ENCODE measurements around the gene GRHL1. TPM values are rescaled to one million over a fixed set of nuclear protein-coding genes. Genes with fewer than 3 reads are reported as not detected.

Gene GRHL1
- total and polyA plus RNA-seq, 9 of the 15 experiments (the other 6 are each of a cell fraction or from before 2014, with no cell fraction given): 1.7 to 6.1 (median 4.7) TPM

GRCh38 chr2:9914384-9915065 lies 37.0 kb upstream of the GRHL1 start (continued):
- TF ChIP-seq RREB1 (CRISPR knock-in tag; IDR thresholded peaks at IDR 0.05): no peak
- 0 out of 2 replicates have a peak, but pooled peaks have one; percentile 24 for TF ChIP-seq TCF7 (IDR thresholded peaks at IDR 0.05; ENCODE audit: borderline replicate concordance)
- TF ChIP-seq ZNF77 (CRISPR knock-in tag; IDR thresholded peaks at IDR 0.05): no peak
- TF ChIP-seq RNF2 (IDR thresholded peaks at IDR 0.05): peak; percentile 75
- peak; percentile 97 for TF ChIP-seq L3MBTL2 (IDR thresholded peaks at IDR 0.05)
- TF ChIP-seq SRSF3 (IDR thresholded peaks at IDR 0.05; ENCODE audit: insufficient read depth, low read length): no peak
- no peak for TF ChIP-seq HDAC8 (tag; IDR thresholded peaks at IDR 0.05)
- no peak for TF ChIP-seq FOXM1 (IDR thresholded peaks at IDR 0.05; ENCODE audit: low read depth)
- TF ChIP-seq FOXM1 (CRISPR knock-in tag; IDR thresholded peaks at IDR 0.05; ENCODE audit: low read depth): no peak
- 0 out of 4 replicates have a peak, but pooled peaks of 1 of the 2 experiments have one; percentile 46 for TF ChIP-seq RCOR1 (IDR thresholded peaks at IDR 0.05; ENCODE audit: borderline replicate concordance in 1 of 2, low read depth in 2 of 2, low read length in 2 of 2)
- TF ChIP-seq, protein P1, sequence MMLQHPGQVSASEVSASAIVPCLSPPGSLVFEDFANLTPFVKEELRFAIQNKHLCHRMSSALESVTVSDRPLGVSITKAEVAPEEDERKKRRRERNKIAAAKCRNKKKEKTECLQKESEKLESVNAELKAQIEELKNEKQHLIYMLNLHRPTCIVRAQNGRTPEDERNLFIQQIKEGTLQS (IDR thresholded peaks at IDR 0.05): peak; percentile 96
- TF ChIP-seq, protein P1 (CRISPR knock-in tag; conservative IDR thresholded peaks at IDR 0.05): peak; percentile 95
- no peak for TF ChIP-seq HINFP (tag; conservative IDR thresholded peaks at IDR 0.05; ENCODE audit: low read depth)
- no peak for TF ChIP-seq ZNF644 (tag; IDR thresholded peaks at IDR 0.05; ENCODE audit: low read depth)
- no peak for TF ChIP-seq TEAD1 (CRISPR knock-in tag; IDR thresholded peaks at IDR 0.05)
- no peak for TF ChIP-seq RBFOX2 (IDR thresholded peaks at IDR 0.05; ENCODE audit: low read depth, low read length)
- no peak for TF ChIP-seq PTRF (tag; IDR thresholded peaks at IDR 0.05)
- TF ChIP-seq ZNF586 (CRISPR knock-in tag; conservative IDR thresholded peaks at IDR 0.05): no peak

Data from K562 (cell line).